Measurements from ENCODE around the gene PC.

The PC gene

DNA sequence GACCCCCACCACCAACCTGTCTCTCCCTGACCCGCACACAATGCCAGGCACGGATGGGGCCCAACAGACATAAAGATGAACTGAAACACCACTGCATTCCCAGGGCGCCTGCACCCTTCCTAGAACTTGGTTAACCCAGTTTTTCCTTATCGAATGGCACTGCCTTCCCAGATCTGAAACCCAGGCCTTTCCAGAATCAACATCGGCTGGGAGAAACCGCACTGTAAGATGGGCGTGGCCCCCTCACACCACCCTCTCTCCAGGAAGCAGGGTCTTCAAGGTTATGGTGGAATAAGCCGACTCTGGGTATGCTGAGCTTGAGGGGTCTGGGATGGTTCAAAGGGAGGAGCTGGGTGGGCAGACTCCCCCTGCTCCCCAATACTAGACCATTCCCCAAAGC is 78.2 kb downstream of the PC start:
- TF ChIP-seq, protein P1, sequence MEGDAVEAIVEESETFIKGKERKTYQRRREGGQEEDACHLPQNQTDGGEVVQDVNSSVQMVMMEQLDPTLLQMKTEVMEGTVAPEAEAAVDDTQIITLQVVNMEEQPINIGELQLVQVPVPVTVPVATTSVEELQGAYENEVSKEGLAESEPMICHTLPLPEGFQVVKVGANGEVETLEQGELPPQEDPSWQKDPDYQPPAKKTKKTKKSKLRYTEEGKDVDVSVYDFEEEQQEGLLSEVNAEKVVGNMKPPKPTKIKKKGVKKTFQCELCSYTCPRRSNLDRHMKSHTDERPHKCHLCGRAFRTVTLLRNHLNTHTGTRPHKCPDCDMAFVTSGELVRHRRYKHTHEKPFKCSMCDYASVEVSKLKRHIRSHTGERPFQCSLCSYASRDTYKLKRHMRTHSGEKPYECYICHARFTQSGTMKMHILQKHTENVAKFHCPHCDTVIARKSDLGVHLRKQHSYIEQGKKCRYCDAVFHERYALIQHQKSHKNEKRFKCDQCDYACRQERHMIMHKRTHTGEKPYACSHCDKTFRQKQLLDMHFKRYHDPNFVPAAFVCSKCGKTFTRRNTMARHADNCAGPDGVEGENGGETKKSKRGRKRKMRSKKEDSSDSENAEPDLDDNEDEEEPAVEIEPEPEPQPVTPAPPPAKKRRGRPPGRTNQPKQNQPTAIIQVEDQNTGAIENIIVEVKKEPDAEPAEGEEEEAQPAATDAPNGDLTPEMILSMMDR (IDR thresholded peaks at IDR 0.05; ENCODE audit: extremely low read depth, insufficient read depth, missing control alignments): no peak
- DNase-seq (ENCODE audit: low spot score): no peak
- in situ Hi-C loops (cut with MboI; ENCODE audit: low pct_unique_long_range_greater_than_20kb, low sequenced_read_pairs, unreplicated experiment): no loop called here

DNA sequence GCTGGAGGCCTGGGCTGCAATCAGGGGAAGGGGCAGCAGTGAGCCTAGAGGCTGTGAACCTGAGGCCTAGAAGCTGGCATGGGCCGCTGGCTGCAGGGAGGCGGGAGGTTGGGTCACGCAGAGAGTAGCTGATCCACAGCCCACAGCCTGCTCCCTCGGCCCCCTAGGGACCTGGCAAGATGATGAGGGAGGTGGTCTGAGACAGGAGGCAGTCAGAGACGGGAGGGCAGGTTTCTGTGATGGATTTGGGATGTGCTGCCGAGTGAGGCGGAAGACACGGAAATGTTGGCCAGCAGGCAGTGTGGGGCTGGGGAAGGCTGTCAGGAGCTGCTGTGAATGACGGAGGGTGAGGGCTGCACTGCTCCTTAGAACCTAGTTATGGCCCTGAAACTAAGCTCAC is 78.6 kb downstream of the PC start:
- TF ChIP-seq, protein P1 (IDR thresholded peaks at IDR 0.05; ENCODE audit: extremely low read depth, insufficient read depth, missing control alignments): no peak
- DNase-seq (ENCODE audit: low spot score): no peak
- in situ Hi-C loops (cut with MboI; ENCODE audit: low pct_unique_long_range_greater_than_20kb, low sequenced_read_pairs, unreplicated experiment): no loop called here

DNA sequence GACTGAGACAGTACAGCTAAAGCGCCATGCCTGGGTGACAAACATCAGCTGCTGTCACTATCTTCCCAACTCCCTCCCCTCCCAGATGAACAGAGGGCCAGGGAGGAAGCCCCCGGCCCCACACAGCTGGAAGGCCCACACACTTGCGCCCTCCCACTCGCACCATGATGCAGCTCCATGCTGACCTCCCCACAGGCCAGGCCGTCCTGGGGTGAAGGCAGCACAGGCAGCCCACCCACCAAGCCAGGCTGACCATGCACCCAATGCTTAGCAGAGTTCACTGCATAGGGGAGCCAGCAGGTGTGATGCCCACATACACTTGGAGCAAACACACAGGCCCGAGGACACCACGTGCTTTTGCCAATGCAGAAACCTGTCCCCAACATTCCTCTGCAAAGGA is 79.2 kb downstream of the PC start:
- TF ChIP-seq, protein P1 (IDR thresholded peaks at IDR 0.05; ENCODE audit: extremely low read depth, insufficient read depth, missing control alignments): no peak
- in situ Hi-C loops (cut with MboI; ENCODE audit: low pct_unique_long_range_greater_than_20kb, low sequenced_read_pairs, unreplicated experiment): no loop called here
- no peak for DNase-seq (ENCODE audit: low spot score)

DNA sequence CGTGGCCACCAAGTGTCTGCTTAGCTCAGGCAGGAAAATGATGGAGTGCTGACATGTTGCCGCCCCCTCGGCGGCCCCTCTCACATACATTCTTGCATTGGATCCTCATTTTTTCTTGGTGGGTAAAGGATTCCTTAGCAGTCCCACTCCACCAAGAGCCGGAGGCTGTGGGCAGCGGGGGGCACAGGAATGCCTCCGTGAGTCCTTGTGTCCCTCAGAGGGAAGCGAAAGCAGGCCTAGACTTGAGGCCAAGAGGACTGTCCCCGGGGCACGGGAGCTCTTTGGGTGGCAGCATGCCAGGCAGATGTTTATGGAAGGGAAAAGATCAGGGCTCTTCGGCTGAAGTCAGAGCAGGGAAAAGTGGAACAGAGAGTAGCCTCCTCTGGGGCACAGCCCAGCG is 79.7 kb downstream of the PC start:
- in situ Hi-C loops (cut with MboI; ENCODE audit: low pct_unique_long_range_greater_than_20kb, low sequenced_read_pairs, unreplicated experiment): no loop called here
- no peak for DNase-seq (ENCODE audit: low spot score)
- TF ChIP-seq, protein P1 (IDR thresholded peaks at IDR 0.05; ENCODE audit: extremely low read depth, insufficient read depth, missing control alignments): no peak

DNA sequence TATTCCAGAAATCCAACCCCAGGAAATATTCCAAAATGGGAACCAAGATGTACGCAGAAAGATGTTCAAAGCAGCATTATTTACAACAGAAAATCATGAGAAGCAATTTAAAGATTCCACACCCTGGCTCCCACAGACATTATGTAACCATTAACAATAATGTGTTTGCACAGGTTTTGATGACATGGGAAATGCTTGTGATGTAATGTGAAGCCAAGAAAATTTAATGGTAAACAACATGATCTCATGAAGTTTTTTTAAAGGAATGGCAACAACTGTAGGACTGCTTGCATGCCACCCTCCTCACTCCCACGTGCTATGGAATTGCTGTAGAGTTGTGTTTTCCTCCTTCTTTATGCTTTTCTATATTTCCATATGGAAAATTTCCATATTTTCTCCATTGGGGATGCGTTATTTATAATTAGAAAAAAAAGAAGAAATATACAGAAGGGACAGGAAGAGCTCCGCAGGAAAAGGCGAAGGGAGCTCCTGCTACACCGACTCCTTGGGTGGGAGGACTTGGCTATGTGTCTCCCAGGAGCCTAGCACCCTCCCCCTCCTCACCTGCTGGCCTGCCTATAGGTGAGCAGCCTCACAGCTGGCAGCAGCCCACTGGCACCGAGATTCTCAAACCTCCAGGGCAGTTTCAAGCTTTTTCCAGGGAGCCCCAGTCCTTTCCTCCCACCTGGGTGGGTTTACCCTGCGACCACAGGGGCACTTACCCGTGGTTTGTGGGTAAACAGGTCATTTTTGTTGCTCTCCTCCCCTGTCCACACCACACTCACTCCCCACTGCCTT is 80.4 kb downstream of the PC start:
- TF ChIP-seq, protein P1 (IDR thresholded peaks at IDR 0.05; ENCODE audit: extremely low read depth, insufficient read depth, missing control alignments): no peak
- in situ Hi-C loops (cut with MboI; ENCODE audit: low pct_unique_long_range_greater_than_20kb, low sequenced_read_pairs, unreplicated experiment): no loop called here
- DNase-seq (ENCODE audit: low spot score): no peak

DNA sequence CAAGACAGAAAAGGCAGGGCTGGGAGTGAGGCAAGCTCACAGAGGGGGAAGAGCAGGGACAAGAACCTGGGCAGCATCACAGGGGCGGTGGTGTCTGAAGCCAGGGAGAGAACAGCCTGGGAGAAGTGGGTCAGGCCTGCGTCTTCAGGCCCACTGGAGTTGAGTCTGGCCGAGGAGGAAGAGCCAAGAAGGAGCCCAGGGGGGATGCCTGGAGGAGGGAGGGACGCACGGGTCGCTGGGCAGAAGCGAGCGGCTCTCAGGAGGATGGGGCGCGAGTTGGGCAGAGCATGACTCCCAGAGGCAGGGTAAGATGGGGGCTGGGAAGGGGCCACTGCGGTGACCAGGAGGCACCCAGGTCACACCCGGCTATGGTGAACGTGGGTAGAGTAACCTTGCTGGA is 82.8 kb downstream of the PC start:
- DNase-seq (ENCODE audit: low spot score): no peak
- TF ChIP-seq, protein P1 (IDR thresholded peaks at IDR 0.05; ENCODE audit: extremely low read depth, insufficient read depth, missing control alignments): no peak
- in situ Hi-C loops (cut with MboI; ENCODE audit: low pct_unique_long_range_greater_than_20kb, low sequenced_read_pairs, unreplicated experiment): no loop called here

Measured in GM13977 (cell line).